ENCODE data around the gene TSC22D2. TPM values are rescaled to one million over a fixed set of nuclear protein-coding genes. Genes with fewer than 3 reads are reported as not detected.

TSC22D2 gene
- 6.9 and 10.0 TPM in 2 replicates for total RNA-seq

- peak; percentile 72 for DNase-seq (ENCODE audit: low read depth, low spot score)
Measured at GRCh38 chr3:150408221-150409124, at the start of gene TSC22D2. TSS of gene TSC22D2 (plus strand) at chr3:150408298. CDS start at chr3:150409351, 1,053 bp downstream.

- no peak for DNase-seq (ENCODE audit: low read depth, low spot score)
Measured at GRCh38 chr3:150359381-150359780, 48.7 kb upstream of the TSC22D2 start.

- DNase-seq (ENCODE audit: low read depth, low spot score), result no peak
Measured at GRCh38 chr3:150360966-150361365, 47.1 kb upstream of the TSC22D2 start.

GRCh38 chr3:150362515-150363302 lies 45.4 kb upstream of the TSC22D2 start:
- no peak for DNase-seq (ENCODE audit: low read depth, low spot score)

- DNase-seq (ENCODE audit: low read depth, low spot score), result no peak
Measured at GRCh38 chr3:150363420-150363819, 44.7 kb upstream of the TSC22D2 start.

GRCh38 chr3:150365132-150365604 lies 42.9 kb upstream of the TSC22D2 start:
- DNase-seq (ENCODE audit: low read depth, low spot score), result no peak

- DNase-seq (ENCODE audit: low read depth, low spot score), result no peak
Measured at GRCh38 chr3:150367757-150368156, 40.3 kb upstream of the TSC22D2 start.

GRCh38 chr3:150370122-150370602 lies 37.9 kb upstream of the TSC22D2 start:
- peak; percentile 84 for DNase-seq (ENCODE audit: low read depth, low spot score)

GRCh38 chr3:150370999-150371398 lies 37.1 kb upstream of the TSC22D2 start:
- no peak for DNase-seq (ENCODE audit: low read depth, low spot score)

- peak; percentile 100 for DNase-seq (ENCODE audit: low read depth, low spot score)
Measured at GRCh38 chr3:150371741-150372254, 36.3 kb upstream of the TSC22D2 start.

- no peak for DNase-seq (ENCODE audit: low read depth, low spot score)
Measured at GRCh38 chr3:150372320-150372719, 35.8 kb upstream of the TSC22D2 start.

GRCh38 chr3:150372722-150373121 lies 35.4 kb upstream of the TSC22D2 start:
- no peak for DNase-seq (ENCODE audit: low read depth, low spot score)

- no peak for DNase-seq (ENCODE audit: low read depth, low spot score)
Measured at GRCh38 chr3:150373234-150373875, 34.7 kb upstream of the TSC22D2 start.

GRCh38 chr3:150374975-150375374 lies 33.1 kb upstream of the TSC22D2 start:
- no peak for DNase-seq (ENCODE audit: low read depth, low spot score)

- no peak for DNase-seq (ENCODE audit: low read depth, low spot score)
Measured at GRCh38 chr3:150376001-150376848, 31.9 kb upstream of the TSC22D2 start.

- DNase-seq (ENCODE audit: low read depth, low spot score), result no peak
Measured at GRCh38 chr3:150377601-150378300, 30.3 kb upstream of the TSC22D2 start.

- no peak for DNase-seq (ENCODE audit: low read depth, low spot score)
Measured at GRCh38 chr3:150378301-150378748, 29.8 kb upstream of the TSC22D2 start.

- DNase-seq (ENCODE audit: low read depth, low spot score), result no peak
Measured at GRCh38 chr3:150379469-150379868, 28.6 kb upstream of the TSC22D2 start.

Data from pulmonary artery endothelial cell (primary cell).